Calu3 (cell line): ENCODE results near the gene CIDEB. TPM values are rescaled to one million over a fixed set of nuclear protein-coding genes. Genes with fewer than 3 reads are reported as not detected.

ENCODE experiments used
- BruUV-seq: library from RNA; stranded (reverse); fragments of 400-500 nt; replicated peaks from 2 replicates; lab custom pipeline; 2021; lab: Mats Ljungman, UMichigan
- CTCF ChIA-PET: fragments of 300-600 bp; sonication (Branson Sonifier 250); formaldehyde crosslinking; loops from one replicate; lab custom pipeline; 2022; ENCODE audit warnings: antibody characterized with exemption; lab: Charles Lee
- DNase-seq: peaks from one replicate; pipeline ENCODE4 v3.0.0; 2022
- H3K27ac Mint-ChIP-seq: one replicate; pipeline ENCODE4 v1.8.0; 2022; ENCODE audit warnings: mixed read lengths; ENCODE audit not compliant: unreplicated experiment
- H3K27me3 Mint-ChIP-seq: one replicate; pipeline ENCODE4 v1.8.0; 2022; ENCODE audit warnings: mixed read lengths; ENCODE audit not compliant: unreplicated experiment
- H3K36me3 Mint-ChIP-seq: one replicate; pipeline ENCODE4 v1.8.0; 2022; ENCODE audit warnings: mild to moderate bottlenecking, moderate library complexity, mixed read lengths; ENCODE audit not compliant: insufficient read depth, unreplicated experiment
- H3K4me1 Mint-ChIP-seq: one replicate; pipeline ENCODE4 v1.8.0; 2022; ENCODE audit warnings: mild to moderate bottlenecking, low read depth, mixed read lengths; ENCODE audit not compliant: unreplicated experiment
- H3K4me3 Mint-ChIP-seq: one replicate; pipeline ENCODE4 v1.8.0; 2022; ENCODE audit warnings: mild to moderate bottlenecking, low read depth, moderate library complexity, mixed read lengths; ENCODE audit not compliant: unreplicated experiment
- H3K9me3 Mint-ChIP-seq: one replicate; pipeline ENCODE4 v1.8.0; 2022; ENCODE audit warnings: low read depth, mixed read lengths; ENCODE audit not compliant: unreplicated experiment
- CTCF ChIP-seq: fragments of 200-600 bp; IDR thresholded peaks from one replicate; pipeline ENCODE4 v1.8.0; 2022; ENCODE audit warnings: antibody characterized with exemption; ENCODE audit not compliant: unreplicated experiment
- intact Hi-C: fragments of 100-400 bp; cut with micrococcal nuclease; formaldehyde crosslinking; loops from one replicate; pipeline ENCODE4 v1.10.0; 2022; ENCODE audit not compliant: unreplicated experiment
- total RNA-seq: library from RNA; stranded (reverse); gene quantifications from 2 replicates; pipeline ENCODE4 v1.2.3, GENCODE V29; 2022

CIDEB gene
- total RNA-seq, 1 experiment from 2014 or later = not detected

- no peak overlapping the region for H3K4me3 Mint-ChIP-seq
- CTCF ChIA-PET = interaction anchor here (0.9 kb wide), 1 partner anchor 16 kb away, joined by 4 read pairs; no protein-coding TSS in a partner anchor
- intact Hi-C loops = no loop called here
- H3K27me3 Mint-ChIP-seq = peaks cover 41% of the 10 kb centered on the region
- BruUV-seq = no TSS peak
- no peaks in the 10 kb centered on the region for H3K9me3 Mint-ChIP-seq
- DNase-seq = no peak
- H3K4me1 Mint-ChIP-seq = no peaks in the 10 kb centered on the region
- no peak overlapping the region for H3K27ac Mint-ChIP-seq
- TF ChIP-seq CTCF = no peak
- no peaks in the 10 kb centered on the region for H3K36me3 Mint-ChIP-seq
Observed at GRCh38 chr14:24324024-24324423, 16.2 kb upstream of the CIDEB start.

- Mint-ChIP-seq H3K27me3 (peaks cover 47% of the 10 kb centered on the region), H3K9me3 (no peaks in the 10 kb centered on the region), H3K27ac (no peak overlapping the region), H3K36me3 (no peaks in the 10 kb centered on the region), H3K4me1 (no peaks in the 10 kb centered on the region), H3K4me3 (no peak overlapping the region)
- no TSS peak for BruUV-seq
- intact Hi-C loops = no loop called here
- CTCF ChIA-PET = interaction anchor here (1.5 kb wide), 1 partner anchor 15 kb away, joined by 4 read pairs; the partner anchor contains the start of gene CIDEB
- no peak for TF ChIP-seq CTCF
- DNase-seq = no peak
Observed at GRCh38 chr14:24323341-24323740, 15.6 kb upstream of the CIDEB start.

- H3K4me1 Mint-ChIP-seq = no peaks in the 10 kb centered on the region
- H3K4me3 Mint-ChIP-seq = no peak overlapping the region
- H3K9me3 Mint-ChIP-seq = no peaks in the 10 kb centered on the region
- intact Hi-C loops = no loop called here
- H3K27me3 Mint-ChIP-seq = peaks cover 54% of the 10 kb centered on the region
- H3K27ac Mint-ChIP-seq = no peak overlapping the region
- CTCF ChIA-PET = interaction anchor here (1.5 kb wide), 1 partner anchor 15 kb away, joined by 4 read pairs; the partner anchor contains the start of gene CIDEB
- H3K36me3 Mint-ChIP-seq = peaks cover under 1% of the 10 kb centered on the region
- DNase-seq = no peak
- no TSS peak for BruUV-seq
- TF ChIP-seq CTCF = no peak
Observed at GRCh38 chr14:24322672-24323071, 14.9 kb upstream of the CIDEB start.

- H3K27ac Mint-ChIP-seq = no peak overlapping the region
- no peaks in the 10 kb centered on the region for H3K4me1 Mint-ChIP-seq
- intact Hi-C loops = no loop called here
- peaks cover 7% of the 10 kb centered on the region for H3K36me3 Mint-ChIP-seq
- DNase-seq = no peak
- H3K4me3 Mint-ChIP-seq = no peak overlapping the region
- H3K27me3 Mint-ChIP-seq = peaks cover 66% of the 10 kb centered on the region
- CTCF ChIA-PET = no interaction called here
- H3K9me3 Mint-ChIP-seq = no peaks in the 10 kb centered on the region
- no peak for TF ChIP-seq CTCF
- no TSS peak for BruUV-seq
Observed at GRCh38 chr14:24321212-24321975, 13.6 kb upstream of the CIDEB start.
